Immature natural killer cell (primary cell): ENCODE data around the gene FUT8. TPM values are rescaled to one million over a fixed set of nuclear protein-coding genes. Genes with fewer than 3 reads are reported as not detected.

Experiments used
- DNase-seq, 3 donors: peaks; one replicate each; pipeline ENCODE4 v3.0.0; 2022; ENCODE audit warnings: mixed read lengths in 1 of 3
- H3K27ac Mint-ChIP-seq, 6 donors: one replicate each; pipeline ENCODE4 v1.8.0; 2020; ENCODE audit warnings: mixed read lengths in 6 of 6, mild to moderate bottlenecking in 5 of 6, inconsistent platforms in 4 of 6, moderate library complexity in 3 of 6
- H3K27me3 Mint-ChIP-seq, 3 donors: one replicate each; pipeline ENCODE4 v1.8.0; 2020 to 2021; ENCODE audit warnings: low read depth in 3 of 3, mild to moderate bottlenecking in 3 of 3, mixed read lengths in 3 of 3, moderate library complexity in 3 of 3, inconsistent platforms in 1 of 3
- H3K36me3 Mint-ChIP-seq, 3 donors: one replicate each; pipeline ENCODE4 v1.8.0; 2020; ENCODE audit warnings: mixed read lengths in 3 of 3, inconsistent platforms in 2 of 3, mild to moderate bottlenecking in 2 of 3
- H3K4me1 Mint-ChIP-seq, 2 donors: one replicate each; pipeline ENCODE4 v1.8.0; 2020; ENCODE audit warnings: inconsistent platforms in 2 of 2, mild to moderate bottlenecking in 2 of 2, mixed read lengths in 2 of 2, moderate library complexity in 1 of 2
- H3K4me3 Mint-ChIP-seq, 5 donors: one replicate each; pipeline ENCODE4 v1.8.0; 2020; ENCODE audit warnings: mild to moderate bottlenecking in 5 of 5, mixed read lengths in 5 of 5, inconsistent platforms in 3 of 5, moderate library complexity in 3 of 5
- H3K9me3 Mint-ChIP-seq, 6 donors: one replicate each; pipeline ENCODE4 v1.8.0; 2020; ENCODE audit warnings: mild to moderate bottlenecking in 6 of 6, mixed read lengths in 6 of 6, inconsistent platforms in 4 of 6, moderate library complexity in 3 of 6
- polyA plus RNA-seq, 3 donors: library from polyadenylated mRNA; unstranded; fragments of 300-500 nt; fragmentation: Illumina TruSeq; gene quantifications; one replicate each; pipeline ENCODE4 v1.2.3, GENCODE V29; 2021

The FUT8 gene
- polyA plus RNA-seq, 3 donors from 2014 or later: 6.5 to 11.1 (median 11.0) TPM

GRCh38 chr14:65789363-65789762, 376.8 kb downstream of the FUT8 start:
- Mint-ChIP-seq H3K36me3 (no peaks in the 10 kb centered on the region), H3K4me1 (peaks cover 0 to 1% of the 10 kb centered on the region in 2 donors), H3K27me3 (peaks cover 8 to 23% (median 16%) of the 10 kb centered on the region in 3 donors), H3K27ac (no peak overlapping the region), H3K9me3 (no peaks in the 10 kb centered on the region), H3K4me3 (no peak overlapping the region)
- DNase-seq: no peak

- Mint-ChIP-seq H3K27ac (no peak overlapping the region), H3K27me3 (peaks cover 8 to 19% (median 13%) of the 10 kb centered on the region in 3 donors), H3K4me1 (peaks cover 0 to 1% of the 10 kb centered on the region in 2 donors), H3K9me3 (no peaks in the 10 kb centered on the region), H3K4me3 (no peak overlapping the region), H3K36me3 (no peaks in the 10 kb centered on the region)
- no peak for DNase-seq
Measured at GRCh38 chr14:65790172-65790815, 377.8 kb downstream of the FUT8 start.

GRCh38 chr14:65791191-65791981, 378.9 kb downstream of the FUT8 start:
- Mint-ChIP-seq H3K27ac (no peak overlapping the region), H3K36me3 (no peaks in the 10 kb centered on the region), H3K27me3 (peaks cover 5 to 15% (median 8%) of the 10 kb centered on the region in 3 donors), H3K9me3 (no peaks in the 10 kb centered on the region), H3K4me3 (no peak overlapping the region), H3K4me1 (peaks cover 0 to 1% of the 10 kb centered on the region in 2 donors)
- DNase-seq: peak; percentile 65 to 71 (median 69)

GRCh38 chr14:65792208-65792905, 379.8 kb downstream of the FUT8 start:
- H3K4me3 Mint-ChIP-seq: no peak overlapping the region
- no peaks in the 10 kb centered on the region for H3K36me3 Mint-ChIP-seq
- H3K27me3 Mint-ChIP-seq: peaks cover 3 to 12% (median 10%) of the 10 kb centered on the region in 3 donors
- peaks cover 0 to 1% of the 10 kb centered on the region in 2 donors for H3K4me1 Mint-ChIP-seq
- H3K9me3 Mint-ChIP-seq: no peaks in the 10 kb centered on the region
- no peak for DNase-seq
- H3K27ac Mint-ChIP-seq: no peak overlapping the region
